HepG2 (cell line): ENCODE results near the gene POMP. TPM values are rescaled to one million over a fixed set of nuclear protein-coding genes. Genes with fewer than 3 reads are reported as not detected.

Experiments used
- ATAC-seq: fragments of 200-7000 bp; cut with Tn5 transposase; 3 replicates; pipeline ENCODE4 v1.9.1; 2020; ENCODE audit warnings: mild to moderate bottlenecking, moderate library complexity
- BruUV-seq: library from RNA; stranded (reverse); fragments of 400-500 nt; replicated peaks from 2 replicates; lab custom pipeline; 2021; lab: Mats Ljungman, UMichigan
- CTCF ChIA-PET: fragments of 300-600 bp; formaldehyde crosslinking; extraction: SDS; loops from one replicate; lab custom pipeline; 2021; ENCODE audit warnings: low total read pairs, inconsistent platforms, low intra/inter-chr PET ratio; lab: Yijun Ruan, JAX
- POLR2A ChIA-PET: fragments of 350-600 bp; sonication (Branson Sonifier 250); formaldehyde crosslinking; loops from one replicate; lab custom pipeline; 2020; ENCODE audit warnings: antibody characterized with exemption, inconsistent platforms; lab: Yijun Ruan, JAX
- DNase-seq: peaks from one replicate; pipeline ENCODE4 v3.0.0-alpha.2; 2015; ENCODE audit warnings: low spot score
- FAIRE-seq: peaks from 3 replicates; lab custom pipeline; 2011; peaks lifted over from hg19 to GRCh38; lab: Jason Lieb, UNC
- H2AFZ ChIP-seq: one replicate; pipeline ENCODE4 v1.6.1; 2011; ENCODE audit warnings: low read length, inconsistent platforms
- H3K27ac ChIP-seq: fragments of 300-600 bp; 3 replicates; pipeline ENCODE4 v1.8.0; 2011; ENCODE audit warnings: mixed run types, mild to moderate bottlenecking, mixed read lengths, low read length, inconsistent platforms; ENCODE audit not compliant: insufficient read depth; ENCODE audit errors: extremely low read length
- H3K27me3 ChIP-seq, 2 experiments: fragments of 200-600 bp in 1 of 2; 2 replicates in 1 of 2; 3 replicates in 1 of 2; pipeline versions ENCODE4 v1.6.0 to v1.8.0; 2011; ENCODE audit warnings: low read length in 2 of 2, mild to moderate bottlenecking in 2 of 2, moderate library complexity in 2 of 2, inconsistent platforms in 1 of 2; ENCODE audit not compliant: insufficient read depth in 2 of 2, control insufficient read depth in 1 of 2
- H3K36me3 ChIP-seq, 2 experiments: fragments of 200-600 bp in 1 of 2; replicated peaks in 1 of 2; 2 replicates in 1 of 2; 3 replicates in 1 of 2; pipeline versions ENCODE4 v1.5.1 to v1.8.0; 2011; ENCODE audit warnings: low read length in 2 of 2, inconsistent platforms in 1 of 2; ENCODE audit not compliant: insufficient read depth in 2 of 2, control insufficient read depth in 1 of 2
- H3K4me1 ChIP-seq: 2 replicates; pipeline ENCODE4 v1.5.1; 2012; ENCODE audit warnings: low read length, inconsistent platforms; ENCODE audit not compliant: insufficient read depth
- H3K4me2 ChIP-seq: 2 replicates; pipeline ENCODE4 v1.6.0; 2011; ENCODE audit warnings: low read depth, low read length, inconsistent platforms
- H3K4me3 ChIP-seq, 3 experiments: fragments of 200-600 bp in 1 of 3; sonication (generic), shearing (Covaris generic) in 1 of 3; replicated peaks in 1 of 3; 2 replicates each; pipeline ENCODE4 v1.5.1; 2011 to 2016; ENCODE audit warnings: low read length in 3 of 3, inconsistent platforms in 2 of 3, low read depth in 2 of 3, mild to moderate bottlenecking in 2 of 3, control low read depth in 1 of 3, mixed read lengths in 1 of 3; ENCODE audit not compliant: insufficient read depth in 1 of 3
- H3K79me2 ChIP-seq: one replicate; pipeline ENCODE4 v1.6.1; 2011; ENCODE audit warnings: low read length, inconsistent platforms; ENCODE audit not compliant: insufficient read depth
- H3K9ac ChIP-seq: 2 replicates; pipeline ENCODE4 v1.6.0; 2011; ENCODE audit warnings: mild to moderate bottlenecking, low read depth, low read length, inconsistent platforms; ENCODE audit not compliant: insufficient read depth
- H3K9me3 ChIP-seq: 2 replicates; pipeline ENCODE4 v1.5.1; 2012; ENCODE audit warnings: mild to moderate bottlenecking, low read length
- H4K20me1 ChIP-seq: 2 replicates; pipeline ENCODE4 v1.6.0; 2011; ENCODE audit warnings: inconsistent platforms, mild to moderate bottlenecking, low read length, moderate library complexity; ENCODE audit not compliant: insufficient read depth
- ETV5 ChIP-seq: IDR thresholded peaks from 2 replicates; pipeline ENCODE4 v1.6.1; 2018; ENCODE audit warnings: missing biosample characterization, missing genetic modification reagents, inconsistent platforms, borderline replicate concordance
- MZF1 ChIP-seq: sonication (generic); formaldehyde crosslinking; IDR thresholded peaks from 2 replicates; pipeline ENCODE4 v1.8.1; 2023; ENCODE audit warnings: mild to moderate bottlenecking, missing genetic modification reagents, borderline replicate concordance
- POLR2AphosphoS5 ChIP-seq: IDR thresholded peaks from 2 replicates; pipeline ENCODE4 v1.6.1; 2012; ENCODE audit warnings: low read depth, low read length
- TAF1 ChIP-seq: sonication (generic); formaldehyde crosslinking; IDR thresholded peaks from 2 replicates; pipeline ENCODE4 v1.4.0; 2020; ENCODE audit warnings: missing genetic modification reagents
- ZKSCAN1 ChIP-seq: fragments of 150-350 bp; IDR thresholded peaks from 2 replicates; pipeline ENCODE4 v1.6.1; 2014; ENCODE audit warnings: low read length
- ZNF709 ChIP-seq: sonication (generic); formaldehyde crosslinking; IDR thresholded peaks from 2 replicates; pipeline ENCODE4 v1.5.0; 2020; ENCODE audit warnings: mild to moderate bottlenecking, missing genetic modification reagents
- ZNF773 ChIP-seq: sonication (generic); formaldehyde crosslinking; IDR thresholded peaks from 2 replicates; pipeline ENCODE4 v1.4.0; 2020; ENCODE audit warnings: missing genetic modification reagents, borderline replicate concordance
- WGBS: methylation state at CpG from one replicate; pipeline ENCODE4 v1.1.6; 2017; ENCODE audit warnings: low lambda C conversion rate; 5-methylcytosine and 5-hydroxymethylcytosine counted together
- in situ Hi-C: cut with HindIII; loops from 2 replicates; pipeline ENCODE4 v1.10.0; 2017; ENCODE audit warnings: low pct_unique_long_range_greater_than_20kb; ENCODE audit not compliant: extremely low pct_ligation_motif_present
- intact Hi-C: fragments of 100-400 bp; cut with micrococcal nuclease; formaldehyde crosslinking; loops from one replicate; pipeline ENCODE4 v1.10.0; 2022; ENCODE audit not compliant: unreplicated experiment
- polyA plus RNA-seq, 8 experiments: library from polyadenylated mRNA; depleted of rRNA in 3 of 8; stranded (reverse) in 7 of 8; unstranded in 1 of 8; fragments of >200 nt; fragmentation: Illumina TruSeq in 4 of 8; extraction: Trizol in 4 of 8; gene quantifications; 2 replicates each; pipeline versions ENCODE4 v1.2.1 to v1.2.3, GENCODE V29; 2011 to 2016; ENCODE audit warnings: low read depth in 4 of 8, missing spikeins in 1 of 8, mixed read lengths in 1 of 8; ENCODE audit not compliant: insufficient read depth in 1 of 8
- total RNA-seq, 5 experiments: library from RNA; depleted of rRNA; stranded (reverse); fragments of >200 nt; fragmentation: Illumina TruSeq; extraction: Trizol; gene quantifications; 2 replicates each; pipeline ENCODE4 v1.2.3, GENCODE V29; 2016; ENCODE audit warnings: low read depth in 1 of 5
- TF ChIP-seq, protein P1 (sequence below): sonication (generic); formaldehyde crosslinking; IDR thresholded peaks from 2 replicates; pipeline ENCODE4 v1.5.0; 2020; ENCODE audit warnings: missing genetic modification reagents
- TF ChIP-seq, protein P2 (sequence below): sonication (generic); formaldehyde crosslinking; IDR thresholded peaks from 2 replicates; pipeline ENCODE4 v1.9.0; 2021; ENCODE audit warnings: missing genetic modification reagents, borderline replicate concordance

Gene POMP
- total and polyA plus RNA-seq, 2 of the 13 experiments (the other 11 are each of a cell fraction or from before 2014, with no cell fraction given): 30.6 to 118 TPM

DNA sequence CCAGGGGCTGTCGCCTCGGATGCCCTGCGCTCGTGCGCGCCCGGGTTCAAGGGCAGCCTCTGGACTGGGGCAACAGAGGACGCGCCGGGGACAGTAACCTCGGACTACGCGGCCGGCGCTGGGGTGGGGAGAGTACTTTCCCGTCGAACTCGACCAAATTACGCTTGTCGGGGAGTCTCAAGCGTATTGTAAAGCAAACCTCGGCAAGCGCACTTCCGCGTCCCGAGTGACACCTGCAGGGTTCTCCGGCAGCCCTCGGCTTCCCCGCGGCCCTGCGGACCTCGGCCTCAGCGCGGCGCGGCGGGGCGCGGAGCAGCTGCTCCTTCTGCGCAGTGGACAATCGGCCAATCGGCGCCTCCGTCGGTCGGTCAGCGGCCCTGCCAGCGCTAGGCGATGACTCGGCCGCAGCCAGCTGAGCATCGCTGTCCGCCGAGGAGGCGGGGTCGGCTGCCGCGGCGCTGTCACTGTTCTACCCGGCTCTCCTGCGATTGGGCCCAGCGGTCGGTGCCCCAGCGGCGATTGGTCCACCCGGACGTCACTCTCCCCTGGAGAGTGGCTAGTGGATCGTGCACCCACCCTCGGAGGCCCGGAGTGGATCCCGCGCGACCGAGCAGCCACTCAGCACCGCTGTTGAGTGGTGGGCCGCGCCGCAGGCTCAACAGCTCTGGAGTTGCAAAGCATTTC, 59.8 kb downstream of the POMP start, which contains the start of gene SLC46A3:
TSS of gene SLC46A3 (minus strand) at position 428 of the 684 bp plus-strand sequence. CDS start 972 bp downstream, outside the sequence.
- TF ChIP-seq, protein P1, sequence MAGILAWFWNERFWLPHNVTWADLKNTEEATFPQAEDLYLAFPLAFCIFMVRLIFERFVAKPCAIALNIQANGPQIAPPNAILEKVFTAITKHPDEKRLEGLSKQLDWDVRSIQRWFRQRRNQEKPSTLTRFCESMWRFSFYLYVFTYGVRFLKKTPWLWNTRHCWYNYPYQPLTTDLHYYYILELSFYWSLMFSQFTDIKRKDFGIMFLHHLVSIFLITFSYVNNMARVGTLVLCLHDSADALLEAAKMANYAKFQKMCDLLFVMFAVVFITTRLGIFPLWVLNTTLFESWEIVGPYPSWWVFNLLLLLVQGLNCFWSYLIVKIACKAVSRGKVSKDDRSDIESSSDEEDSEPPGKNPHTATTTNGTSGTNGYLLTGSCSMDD: no peak
- TF ChIP-seq ZNF709 (CRISPR knock-in tag) (no peak), ETV5 (CRISPR knock-in tag) (no peak), ZKSCAN1 (no peak), POLR2AphosphoS5 (no peak), MZF1 (CRISPR knock-in tag) (no peak), TAF1 (CRISPR knock-in tag) (no peak), ZNF773 (CRISPR knock-in tag) (no peak)
- TF ChIP-seq, protein P2, sequence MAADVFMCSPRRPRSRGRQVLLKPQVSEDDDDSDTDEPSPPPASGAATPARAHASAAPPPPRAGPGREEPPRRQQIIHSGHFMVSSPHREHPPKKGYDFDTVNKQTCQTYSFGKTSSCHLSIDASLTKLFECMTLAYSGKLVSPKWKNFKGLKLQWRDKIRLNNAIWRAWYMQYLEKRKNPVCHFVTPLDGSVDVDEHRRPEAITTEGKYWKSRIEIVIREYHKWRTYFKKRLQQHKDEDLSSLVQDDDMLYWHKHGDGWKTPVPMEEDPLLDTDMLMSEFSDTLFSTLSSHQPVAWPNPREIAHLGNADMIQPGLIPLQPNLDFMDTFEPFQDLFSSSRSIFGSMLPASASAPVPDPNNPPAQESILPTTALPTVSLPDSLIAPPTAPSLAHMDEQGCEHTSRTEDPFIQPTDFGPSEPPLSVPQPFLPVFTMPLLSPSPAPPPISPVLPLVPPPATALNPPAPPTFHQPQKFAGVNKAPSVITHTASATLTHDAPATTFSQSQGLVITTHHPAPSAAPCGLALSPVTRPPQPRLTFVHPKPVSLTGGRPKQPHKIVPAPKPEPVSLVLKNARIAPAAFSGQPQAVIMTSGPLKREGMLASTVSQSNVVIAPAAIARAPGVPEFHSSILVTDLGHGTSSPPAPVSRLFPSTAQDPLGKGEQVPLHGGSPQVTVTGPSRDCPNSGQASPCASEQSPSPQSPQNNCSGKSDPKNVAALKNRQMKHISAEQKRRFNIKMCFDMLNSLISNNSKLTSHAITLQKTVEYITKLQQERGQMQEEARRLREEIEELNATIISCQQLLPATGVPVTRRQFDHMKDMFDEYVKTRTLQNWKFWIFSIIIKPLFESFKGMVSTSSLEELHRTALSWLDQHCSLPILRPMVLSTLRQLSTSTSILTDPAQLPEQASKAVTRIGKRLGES (CRISPR knock-in tag): no peak
- BruUV-seq: no TSS peak
- Histone ChIP-seq H3K4me3 (no peak within 1 kb of the TSS), H3K4me1 (no peaks in the 10 kb centered on the region), H4K20me1 (no peaks in the 10 kb centered on the region), H3K79me2 (no peaks in the 10 kb centered on the region), H2AFZ (no peak within 1 kb of the TSS), H3K9ac (no peak within 1 kb of the TSS), H3K27me3 (0 out of 5 replicates have a peak, but pooled peaks cover 0 to 2% of the 10 kb centered on the region in 2 experiments), H3K4me2 (no peak within 1 kb of the TSS), H3K9me3 (no peaks in the 10 kb centered on the region), H3K27ac (no peak within 1 kb of the TSS), H3K36me3 (no peaks in the 10 kb centered on the region)
- FAIRE-seq: no peak
- ATAC-seq: no peak
- in situ Hi-C loops (no loop called here), intact Hi-C loops (no loop called here)
- DNase-seq: no peak
- WGBS: 76% methylated on average over 29 of the region's 78 CpGs
- ChIA-PET POLR2A (no interaction called here), CTCF (no interaction called here)
